Activated CD8-positive, alpha-beta memory T cell treated with anti-CD3 and anti-CD28 coated beads, Interleukin-2, amount 50 U/mL, for 1 hour (primary cell): ENCODE data around the gene S100A2.

ENCODE experiments used
- DNase-seq: peaks from one replicate; pipeline ENCODE4 v3.0.0-alpha.2; 2020; ENCODE audit errors: extremely low read depth

Gene S100A2

DNA sequence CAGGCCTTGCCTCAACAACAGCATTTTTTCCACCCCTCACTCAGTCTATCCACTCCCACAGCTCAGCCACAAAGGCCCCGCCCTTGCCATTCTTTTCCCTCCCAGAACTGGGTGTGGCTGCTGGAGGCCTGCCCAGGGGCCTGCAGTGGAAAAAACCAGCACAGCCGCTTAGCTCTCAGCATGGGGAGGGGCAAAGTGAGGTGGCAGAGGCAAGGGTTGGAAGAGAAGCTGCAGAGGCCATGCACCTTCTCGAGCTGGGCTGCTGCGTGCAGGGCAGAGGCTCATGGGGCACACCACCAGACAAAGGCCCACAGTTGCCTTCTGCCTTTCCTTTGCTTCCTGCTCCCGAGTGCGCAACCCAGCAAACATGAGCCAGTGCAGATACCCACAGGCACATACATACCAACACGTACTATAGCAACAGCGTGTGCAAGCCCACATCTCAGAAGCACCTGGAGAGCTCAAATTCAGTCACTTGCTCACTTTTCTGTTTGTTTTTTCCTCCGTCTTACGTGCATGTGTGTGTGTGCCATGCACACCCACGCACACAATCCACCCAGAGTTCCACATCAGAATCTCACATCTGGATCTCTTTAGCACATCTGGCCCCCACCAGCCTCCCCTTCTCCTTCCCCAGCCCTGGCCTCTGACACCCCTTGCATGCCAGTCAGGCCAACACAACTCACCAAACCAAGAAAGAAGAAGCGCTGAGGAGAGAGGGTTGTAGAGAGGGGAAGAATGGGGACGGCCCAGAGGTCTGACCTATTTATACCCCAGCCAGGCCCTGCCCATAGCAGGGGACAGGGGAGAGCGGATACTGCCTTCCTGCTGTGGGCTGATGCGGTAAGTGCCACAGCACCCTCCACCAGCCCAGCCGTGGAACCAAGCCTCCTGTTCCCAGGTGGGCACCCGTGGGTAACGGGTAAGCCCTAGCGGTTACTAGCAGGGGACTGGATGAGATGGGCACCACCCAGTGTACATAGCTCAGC lies 20.3 kb downstream of the S100A2 start, which contains the start of gene S100A4:
Gene S100A4, minus strand, starts transcription at position 740 of the 989 bp plus-strand sequence. CDS start 1,012 bp downstream, outside the sequence.
- DNase-seq, result peak; percentile 77

DNA sequence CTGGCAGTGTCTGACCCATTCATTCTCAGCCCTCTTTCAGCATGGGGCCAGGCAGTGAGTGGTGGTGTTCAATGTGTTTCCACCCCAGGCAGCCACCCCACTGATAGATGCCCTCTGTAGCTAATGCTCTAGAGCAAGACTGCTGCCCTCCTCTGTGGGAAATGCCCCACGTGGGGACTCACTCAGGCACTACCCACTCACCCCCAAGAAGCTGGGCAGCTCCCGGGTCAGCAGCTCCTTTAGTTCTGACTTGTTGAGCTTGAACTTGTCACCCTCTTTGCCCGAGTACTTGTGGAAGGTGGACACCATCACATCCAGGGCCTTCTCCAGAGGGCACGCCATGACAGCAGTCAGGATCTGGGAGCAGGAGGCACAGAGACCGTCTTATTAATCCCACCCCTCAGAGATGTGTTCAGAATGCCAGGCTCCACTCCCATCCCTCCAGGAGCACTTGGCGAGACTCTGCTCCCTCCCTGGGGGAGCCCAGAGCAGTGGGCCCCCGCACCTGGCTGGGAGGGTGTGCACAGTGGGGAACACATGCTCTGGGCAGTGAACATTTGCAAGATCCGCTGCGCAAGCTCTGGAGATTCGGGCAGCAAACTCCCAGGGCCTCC lies 21.1 kb downstream of the S100A2 start:
- no peak for DNase-seq

DNA sequence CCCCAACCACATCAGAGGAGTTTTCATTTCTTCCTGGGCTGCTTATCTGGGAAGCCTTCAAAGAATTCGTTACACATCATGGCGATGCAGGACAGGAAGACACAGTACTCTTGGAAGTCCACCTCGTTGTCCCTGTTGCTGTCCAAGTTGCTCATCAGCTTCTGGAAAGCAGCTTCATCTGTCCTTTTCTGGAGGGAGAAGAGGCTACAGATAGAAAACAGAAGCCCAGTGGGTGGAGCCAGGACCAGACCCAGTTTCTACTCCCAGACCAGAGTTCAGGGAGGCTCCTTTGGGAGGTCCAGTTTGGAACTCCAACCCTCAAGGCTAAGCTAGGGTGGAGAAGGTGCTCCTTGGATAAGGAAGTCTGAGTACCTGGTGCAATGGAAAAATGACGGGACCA lies 21.9 kb downstream of the S100A2 start:
- no peak for DNase-seq

DNA sequence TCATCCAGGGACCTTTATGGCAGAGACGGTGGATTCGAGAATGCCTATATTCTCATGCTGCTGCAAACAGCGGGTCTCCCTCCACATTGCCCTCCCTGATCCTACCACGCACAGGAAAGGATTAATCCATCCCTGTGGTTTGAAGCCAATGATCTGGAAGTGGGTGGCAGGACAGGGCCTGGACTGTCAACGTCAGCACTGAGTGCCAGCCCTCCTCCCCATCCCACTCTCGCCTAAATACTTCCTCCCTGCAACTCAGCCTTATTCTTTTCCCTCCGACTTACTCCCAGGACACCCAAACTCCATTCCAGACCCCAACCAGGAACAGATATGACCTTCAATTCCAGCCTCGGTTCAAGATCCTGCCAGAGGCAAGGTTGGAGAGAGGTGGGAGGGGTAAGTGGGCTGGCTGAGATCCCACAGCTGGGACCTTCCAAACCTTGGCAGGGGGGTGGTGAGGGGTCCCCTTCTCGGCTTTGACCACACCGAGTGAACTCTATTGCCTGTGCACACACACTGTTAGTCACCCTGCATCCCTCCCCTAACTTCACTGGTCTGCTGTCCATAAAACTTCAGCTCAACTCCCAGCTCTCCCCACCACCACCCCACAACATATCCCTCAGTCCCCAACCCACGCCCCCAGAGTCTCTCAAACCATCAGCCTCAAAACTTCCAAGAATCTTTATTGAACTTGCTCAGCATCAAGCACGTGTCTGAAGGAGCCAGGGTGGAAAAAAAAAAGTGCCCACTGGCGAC lies 22.5 kb downstream of the S100A2 start:
- DNase-seq, result no peak

DNA sequence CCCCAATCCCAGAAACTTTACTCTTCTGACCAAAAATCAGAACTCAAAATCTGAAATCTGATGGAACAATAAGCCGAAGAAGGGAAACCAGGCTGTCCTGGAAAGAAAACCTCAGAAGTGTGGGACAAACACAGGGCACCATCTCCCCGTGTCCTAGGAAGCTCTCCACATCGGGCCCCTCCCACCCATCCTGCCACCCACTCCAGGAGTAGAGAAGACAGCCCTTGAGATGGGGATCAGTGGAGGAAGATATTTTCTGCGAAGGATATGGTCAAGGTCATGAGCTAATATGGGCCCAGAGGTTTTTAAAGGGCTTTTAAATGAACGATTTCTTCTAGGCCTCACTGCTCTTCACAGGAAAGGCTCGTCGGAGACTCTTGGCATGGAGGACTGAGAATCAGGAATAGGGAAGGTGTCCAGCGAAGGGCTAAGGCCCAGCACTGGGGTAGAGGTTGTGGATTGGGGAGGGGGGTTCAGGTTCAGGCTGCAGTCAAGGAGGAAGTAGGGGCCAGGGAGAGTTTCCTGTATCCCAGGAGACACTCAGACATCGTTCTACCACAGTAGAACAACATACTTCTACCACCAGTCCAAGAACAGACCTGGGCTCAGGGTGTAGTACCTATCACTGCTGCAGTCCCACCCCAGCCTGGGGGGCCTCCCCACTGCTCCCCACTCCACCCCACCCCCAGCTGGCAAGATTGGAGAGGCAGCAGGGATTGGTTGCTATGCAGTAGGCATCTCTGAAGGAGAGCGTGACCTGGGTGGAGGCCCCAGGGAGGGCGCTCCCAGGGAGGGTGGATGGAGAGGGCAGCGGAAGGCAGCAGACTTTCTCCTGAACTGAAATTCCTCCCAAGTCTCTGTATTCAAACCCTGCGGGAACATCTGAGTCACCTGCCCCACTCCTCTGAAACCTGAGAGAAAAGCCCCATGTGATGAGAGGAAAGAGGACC lies 23.7 kb downstream of the S100A2 start:
- no peak for DNase-seq

DNA sequence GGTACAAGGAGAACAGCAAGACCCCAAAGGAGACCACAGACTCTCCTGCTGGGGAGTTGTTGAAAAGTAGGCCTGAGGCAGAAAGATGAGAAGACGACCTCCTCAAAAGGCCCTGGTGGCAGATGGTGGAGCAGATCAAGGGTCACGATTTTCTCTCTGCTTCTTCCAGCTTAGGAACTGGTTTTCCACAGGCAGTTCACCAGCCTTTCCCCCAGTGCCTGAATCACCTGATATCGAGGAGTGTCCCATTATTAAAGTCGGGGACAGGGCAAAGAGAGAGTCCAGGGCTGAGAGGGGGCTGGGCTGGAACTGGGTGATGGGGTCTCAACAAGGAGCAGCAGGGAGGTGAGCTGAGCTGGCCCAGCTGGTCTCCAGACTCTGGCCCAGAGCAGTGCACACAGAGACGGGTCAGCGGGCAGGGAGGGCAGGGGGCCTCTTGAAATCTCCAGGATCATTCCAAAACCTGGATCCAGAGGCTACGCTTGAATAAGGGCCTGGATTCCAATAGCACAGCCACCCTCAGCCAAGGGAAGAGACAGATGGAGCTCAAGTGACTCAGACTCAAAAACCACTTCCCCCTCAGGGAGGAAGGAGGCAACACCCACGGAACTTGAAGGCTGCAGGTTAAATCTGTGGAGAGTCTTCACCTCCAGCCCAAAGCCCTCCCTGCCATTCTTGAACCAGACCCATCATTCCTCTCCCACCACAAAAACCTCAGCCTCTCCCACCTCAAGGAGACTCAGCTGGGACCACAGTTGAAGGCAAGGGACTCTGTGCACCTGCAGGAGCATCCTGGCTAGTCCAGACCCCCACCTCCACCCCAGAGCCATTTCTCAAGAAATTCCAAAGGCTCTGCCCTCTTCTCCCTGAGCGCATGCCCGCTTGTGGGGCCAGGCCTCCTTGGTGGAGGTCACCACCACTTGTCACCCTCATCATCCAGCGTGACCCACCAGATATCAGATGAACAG lies 25.0 kb downstream of the S100A2 start, which contains the start of gene S100A5:
Gene S100A5, minus strand, starts transcription at position 541 of the 968 bp plus-strand sequence. CDS start 743 bp downstream, outside the sequence.
- DNase-seq, result no peak

DNA sequence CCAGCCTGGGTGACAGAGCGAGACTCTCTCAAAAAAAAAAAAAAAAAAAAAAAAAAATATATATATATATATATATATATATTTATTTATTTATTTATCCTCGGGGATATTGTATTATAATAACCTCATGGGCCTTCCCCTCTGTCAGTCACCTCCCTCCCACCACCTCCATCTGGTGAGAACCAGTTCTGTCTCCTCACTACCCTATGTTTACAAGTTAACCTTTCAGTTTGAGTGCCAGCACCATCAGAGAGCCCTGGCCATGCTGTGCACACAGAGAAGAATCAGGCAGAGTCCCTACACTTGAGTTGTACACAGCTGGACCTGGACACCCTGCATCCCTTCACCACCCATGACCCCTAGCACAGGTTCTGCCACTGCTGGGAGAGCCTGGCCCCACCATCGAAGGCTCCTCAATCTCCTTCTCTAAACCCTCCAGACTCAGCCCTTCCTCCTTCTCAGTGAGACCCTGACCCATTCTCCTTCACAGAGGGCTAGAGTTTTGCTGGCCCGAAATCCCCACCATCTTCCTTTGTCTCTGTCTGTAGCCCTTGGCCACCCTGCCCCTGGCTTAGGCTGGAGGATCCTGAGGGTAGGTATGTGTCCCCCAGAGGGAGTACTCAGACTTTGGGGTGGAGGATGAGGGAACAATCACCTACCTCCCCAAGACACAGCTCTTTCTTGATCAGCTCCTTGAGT lies 26.1 kb downstream of the S100A2 start:
- DNase-seq, result no peak

DNA sequence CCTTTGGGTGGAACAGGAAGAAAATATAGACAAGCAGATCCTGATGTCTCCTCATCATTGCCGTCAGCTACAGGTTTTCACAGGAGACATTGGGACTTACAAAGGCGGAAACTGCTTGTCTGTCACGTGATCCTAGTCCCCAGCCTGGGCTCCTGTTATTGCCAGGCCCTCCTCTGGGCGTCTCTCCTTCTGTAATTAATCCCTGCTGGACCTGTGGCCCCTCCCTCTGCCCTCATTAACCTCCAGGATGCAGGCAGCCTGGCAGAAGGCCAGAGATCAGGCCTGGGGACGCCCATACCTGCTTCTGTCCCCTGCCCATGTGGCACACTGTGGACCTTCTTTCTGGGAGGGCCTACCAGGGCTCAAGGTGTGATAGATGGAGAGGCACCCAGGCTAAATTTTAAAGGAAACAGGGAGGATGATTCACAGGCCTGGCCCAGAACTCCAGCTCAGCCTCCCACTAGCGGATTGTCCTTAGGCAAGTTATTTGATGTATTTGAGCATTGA lies 27.3 kb downstream of the S100A2 start:
- DNase-seq, result no peak

DNA sequence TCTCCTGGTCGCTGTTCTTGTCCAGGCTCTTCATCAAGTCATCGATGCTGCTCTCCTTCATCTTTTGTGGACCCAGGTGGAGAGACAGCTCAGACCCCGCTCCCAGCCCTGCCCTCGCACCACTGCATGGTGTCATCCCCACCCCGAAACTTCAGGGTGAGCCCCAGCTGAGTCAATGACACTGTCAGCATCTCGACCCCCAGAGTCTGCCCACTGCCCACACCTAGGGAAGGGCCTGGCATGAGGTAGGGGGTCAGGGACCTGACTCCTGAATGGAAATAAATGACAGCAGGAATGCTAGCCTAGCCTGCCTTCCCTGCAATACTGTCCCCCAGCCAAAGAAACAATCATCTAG lies 28.3 kb downstream of the S100A2 start:
- no peak for DNase-seq

DNA sequence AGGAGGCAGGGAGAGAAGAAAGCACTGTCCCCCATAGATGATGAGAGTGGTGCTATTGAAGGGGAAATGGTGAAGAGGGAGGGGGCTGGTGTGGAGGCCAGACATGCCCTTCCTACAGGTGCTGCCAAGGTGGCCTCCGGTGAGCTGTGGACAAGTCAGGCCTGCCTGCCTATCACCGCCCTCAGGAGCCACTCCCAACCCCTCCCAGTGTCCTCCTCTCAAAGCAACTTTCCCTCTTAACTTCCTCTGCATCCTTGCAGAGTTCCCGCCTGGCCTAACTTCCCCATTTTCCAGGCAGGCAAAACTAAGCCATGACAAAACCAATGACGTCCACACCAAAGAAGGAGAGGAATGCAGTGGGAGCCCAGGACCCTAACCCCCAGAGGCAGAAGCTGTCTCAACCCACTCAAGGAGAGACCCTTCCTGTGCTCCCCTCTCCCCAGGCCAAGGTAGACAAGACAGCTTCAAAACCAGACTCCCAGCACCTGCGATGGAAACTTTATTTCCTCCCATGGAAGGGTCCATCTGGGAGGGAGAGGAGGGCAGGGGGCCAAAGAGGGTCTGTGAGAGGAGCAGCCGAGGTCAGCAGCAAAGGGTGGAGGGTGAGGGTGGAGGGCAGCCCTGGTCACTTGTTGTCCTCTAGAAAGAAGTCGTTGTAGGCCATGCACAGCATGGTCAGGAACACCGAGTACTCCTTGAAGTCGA lies 28.8 kb downstream of the S100A2 start:
- no peak for DNase-seq

DNA sequence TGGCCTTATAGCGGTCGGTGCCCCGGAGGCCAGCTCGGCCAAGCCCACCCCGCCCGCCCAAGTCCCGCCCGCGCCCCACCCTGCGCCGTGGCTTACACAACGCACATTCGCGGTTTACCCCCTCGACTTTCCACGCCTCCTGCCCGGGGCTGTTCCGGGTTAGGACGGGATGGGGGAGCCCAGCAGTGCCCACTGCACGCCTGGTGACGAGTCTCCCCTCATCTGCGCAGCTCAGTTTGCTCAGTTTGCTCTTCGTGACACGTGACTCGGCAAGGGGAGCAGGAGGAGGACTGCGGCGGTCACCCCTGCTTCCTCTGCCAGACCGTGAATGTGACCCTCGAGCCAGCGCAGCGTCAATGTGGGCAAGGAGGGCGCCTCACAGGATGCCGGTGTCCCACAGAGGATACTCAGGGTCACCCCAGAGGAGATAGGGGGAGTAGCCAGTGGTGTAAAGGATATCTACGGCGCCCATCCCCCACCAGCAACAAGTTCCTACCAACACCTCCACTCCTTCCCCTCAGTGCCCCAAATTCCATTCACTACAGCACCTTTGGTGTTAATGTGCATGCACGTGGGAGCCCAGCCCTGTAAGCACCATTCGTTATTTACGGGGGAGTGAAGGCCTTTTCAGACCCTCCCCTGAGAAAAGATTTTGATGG lies 29.5 kb downstream of the S100A2 start:
- peak; percentile 63 for DNase-seq

DNA sequence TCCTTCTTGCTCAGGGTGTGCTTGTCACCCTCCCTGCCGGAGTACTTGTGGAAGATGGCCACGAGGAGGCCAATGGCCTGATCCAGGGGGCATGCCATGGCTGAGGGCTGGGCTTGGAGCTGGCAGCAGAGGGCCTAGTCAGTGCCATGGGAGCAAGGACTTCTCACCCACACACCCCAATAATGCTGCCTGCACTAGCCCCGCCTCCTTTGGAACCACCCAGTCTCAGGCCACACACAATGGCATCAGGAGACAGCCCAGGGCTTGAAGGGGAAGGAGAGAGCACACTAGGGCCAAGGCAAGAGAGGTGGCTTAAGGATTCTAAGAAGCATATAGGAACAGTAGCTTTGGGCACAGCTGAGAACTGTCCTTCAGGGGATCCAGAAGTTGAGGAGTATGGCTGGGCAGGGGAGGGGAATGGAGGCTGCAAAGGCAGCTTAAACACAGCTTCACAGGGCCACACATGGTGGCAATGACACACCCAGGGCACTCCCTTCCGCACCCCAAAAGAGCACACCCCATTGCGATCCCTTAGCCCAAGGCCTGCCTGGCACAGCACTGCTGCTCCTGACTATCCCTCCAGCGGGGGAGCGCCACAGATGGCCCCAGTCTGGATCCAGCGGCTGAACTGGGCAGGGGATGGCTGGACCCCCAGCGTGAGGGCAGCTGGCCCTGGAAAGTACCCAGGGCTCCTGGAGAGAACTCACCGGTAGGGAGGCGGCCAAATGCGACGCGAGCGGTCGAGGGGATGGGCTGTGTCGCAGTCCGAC lies 30.2 kb downstream of the S100A2 start, which contains the start of gene S100A6:
Gene S100A6, minus strand, starts transcription at position 750 of the 770 bp plus-strand sequence. Its CDS starts 652 bp downstream, at position 98.
- no peak for DNase-seq

DNA sequence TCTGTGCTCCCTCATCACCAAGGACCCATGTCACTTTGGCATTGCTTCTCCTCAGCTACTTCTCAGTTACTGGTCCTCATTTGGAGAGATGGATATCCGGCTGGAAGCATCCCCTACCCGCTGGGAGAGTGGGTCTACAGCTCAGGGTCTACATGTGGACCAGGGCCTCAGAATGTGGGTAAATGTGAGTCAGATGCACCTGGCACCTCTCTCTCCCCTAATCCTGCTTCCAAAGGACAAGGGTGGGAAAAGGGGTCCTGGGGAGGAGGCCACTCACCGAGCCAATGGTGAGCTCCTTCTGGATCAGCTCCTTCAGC lies 30.8 kb downstream of the S100A2 start:
- DNase-seq, result no peak

DNA sequence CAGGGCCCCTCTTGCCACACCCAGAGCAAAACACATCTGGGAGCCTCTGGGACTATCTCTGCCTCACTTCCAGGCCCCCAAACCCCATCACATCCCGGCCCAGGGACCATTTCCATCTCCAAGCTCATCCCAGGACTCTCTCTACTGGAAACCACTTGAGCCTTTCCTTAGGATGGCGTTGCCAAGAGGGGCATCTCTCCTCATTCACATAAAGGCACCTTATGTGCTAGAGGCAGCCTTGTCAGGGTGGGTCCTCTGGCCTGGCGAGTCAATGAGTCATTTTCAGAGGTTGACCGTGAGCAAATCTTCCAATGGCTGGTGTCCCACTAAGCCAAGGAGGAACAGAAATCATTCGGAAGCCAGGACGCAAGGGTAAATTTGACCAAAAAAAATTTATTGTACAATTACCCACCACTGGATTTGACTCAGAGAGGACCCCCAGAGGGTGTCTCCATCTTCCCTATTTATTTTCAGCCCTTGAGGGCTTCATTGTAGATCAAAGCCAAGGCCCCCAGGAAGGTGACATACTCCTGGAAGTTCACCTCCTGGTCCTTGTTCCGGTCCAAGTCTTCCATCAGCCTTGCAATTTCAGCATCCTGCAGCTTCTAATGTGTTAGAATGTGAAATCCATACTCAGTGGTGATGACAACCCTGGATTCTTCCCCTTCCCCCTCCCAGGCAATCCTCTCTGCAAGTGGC lies 31.3 kb downstream of the S100A2 start:
- no peak for DNase-seq

DNA sequence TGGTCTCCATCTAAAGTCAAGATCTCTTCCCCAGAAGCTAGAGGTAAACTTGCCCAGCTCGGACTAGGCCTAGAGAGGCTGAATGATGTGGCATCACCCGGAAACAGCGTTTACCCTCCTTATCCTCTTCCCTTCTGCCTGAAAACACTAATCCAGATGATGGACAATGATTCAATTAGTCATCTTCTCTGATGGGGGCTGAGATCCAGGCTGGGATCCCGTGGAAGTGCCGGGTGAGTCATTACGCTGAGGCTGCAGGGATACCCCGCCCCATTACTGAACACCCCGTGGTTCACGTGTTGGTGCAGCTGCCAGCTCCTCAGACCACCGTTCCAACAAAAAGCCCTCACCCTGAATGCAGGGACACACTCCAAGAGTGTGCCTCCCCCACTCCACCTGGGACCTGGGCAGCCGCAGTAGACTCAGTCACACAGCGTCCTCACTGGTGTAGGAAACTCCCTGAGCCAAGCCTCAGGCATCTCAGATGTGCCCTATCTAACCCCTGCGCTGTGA lies 31.9 kb downstream of the S100A2 start:
- DNase-seq, result no peak
